Amygdala (tissue), 56 donors: Measurements from ENCODE around the gene PRRG3.
"Not testable (repeated sequence)": the region's sequence is repeated elsewhere in the genome, so short reads cannot be mapped to it uniquely, and the experiment has no call there.

ENCODE experiments used
- DNase-seq, 56 donors: peaks; one replicate each; lab custom pipeline; 2025; lab: John Stamatoyannopoulos, UW

Gene PRRG3

GRCh38 chrX:151694661-151695582 lies at the start of gene PRRG3:
PRRG3 (plus strand) TSS chrX:151695458; CDS start chrX:151698815, 3,357 bp downstream.
- no peak for DNase-seq

- no peak for DNase-seq
Measured at GRCh38 chrX:151675121-151675746, 20.0 kb upstream of the PRRG3 start.

- no peak for DNase-seq
Measured at GRCh38 chrX:151676196-151676595, 19.1 kb upstream of the PRRG3 start.

- DNase-seq = no peak
Measured at GRCh38 chrX:151679798-151680402, 15.4 kb upstream of the PRRG3 start.

GRCh38 chrX:151680805-151681204 lies 14.5 kb upstream of the PRRG3 start:
- DNase-seq = peak in 17 of 56 donors; percentile 1 to 46 (median 7)

- DNase-seq = no peak
Measured at GRCh38 chrX:151687635-151688034, 7.6 kb upstream of the PRRG3 start.

- DNase-seq = no peak
Measured at GRCh38 chrX:151688695-151689094, 6.6 kb upstream of the PRRG3 start.

- no peak for DNase-seq
Measured at GRCh38 chrX:151692825-151693224, 2.4 kb upstream of the PRRG3 start.

- DNase-seq = no peak
Measured at GRCh38 chrX:151694121-151694520, 1.1 kb upstream of the PRRG3 start.

GRCh38 chrX:151695583-151696340 lies 504 bp downstream of the PRRG3 start:
- DNase-seq = peak in 4 of 56 donors; percentile 0 to 13 (median 4)

GRCh38 chrX:151697082-151697481 lies 1.8 kb downstream of the PRRG3 start:
- not testable (repeated sequence) for DNase-seq

- no peak for DNase-seq
Measured at GRCh38 chrX:151697522-151697921, 2.3 kb downstream of the PRRG3 start.

GRCh38 chrX:151698485-151698884 lies 3.2 kb downstream of the PRRG3 start:
- DNase-seq = no peak

- DNase-seq = no peak
Measured at GRCh38 chrX:151699746-151700145, 4.5 kb downstream of the PRRG3 start.

- DNase-seq = no peak
Measured at GRCh38 chrX:151700581-151700980, 5.3 kb downstream of the PRRG3 start.

- DNase-seq = no peak
Measured at GRCh38 chrX:151701071-151701470, 5.8 kb downstream of the PRRG3 start.

GRCh38 chrX:151701531-151701930 lies 6.3 kb downstream of the PRRG3 start:
- DNase-seq = no peak

- DNase-seq = no peak
Measured at GRCh38 chrX:151702026-151702714, 6.9 kb downstream of the PRRG3 start.

- no peak for DNase-seq
Measured at GRCh38 chrX:151702741-151703340, 7.6 kb downstream of the PRRG3 start.

GRCh38 chrX:151703487-151703886 lies 8.2 kb downstream of the PRRG3 start:
- no peak for DNase-seq
